ENCODE measurements around the gene BLM. TPM values are rescaled to one million over a fixed set of nuclear protein-coding genes. Genes with fewer than 3 reads are reported as not detected.

The BLM gene
- total and polyA plus RNA-seq, 2 of the 4 experiments (the other 2 are of a cell fraction), result 2.5 to 6.5 TPM

GRCh38 chr15:90757461-90757860, 40.3 kb downstream of the BLM start:
- Histone ChIP-seq H3K4me3 (ENCODE audit: insufficient read depth, low read depth, low read length) (no peak overlapping the region), H2BK15ac (ENCODE audit: low read depth, low read length) (no peak overlapping the region), H3K79me1 (ENCODE audit: low read depth in 1 of 2, low read length in 2 of 2) (no peaks in the 10 kb centered on the region), H2AFZ (replicated peaks; ENCODE audit: low read length, poor library complexity) (no peak overlapping the region), H3K9me3 (ENCODE audit: control insufficient read depth, insufficient read depth, low read length) (no peaks in the 10 kb centered on the region), H3K4me1 (ENCODE audit: control insufficient read depth, insufficient read depth, low read length) (peaks cover 2% of the 10 kb centered on the region), H2BK20ac (ENCODE audit: low read depth, low read length) (no peak overlapping the region), H3K9ac (ENCODE audit: low read depth, low read length) (no peak overlapping the region), H3K4ac (ENCODE audit: low read depth, low read length) (no peak overlapping the region), H3K23ac (ENCODE audit: low read depth, low read length) (no peak overlapping the region), H4K5ac (ENCODE audit: low read depth, low read length) (no peak overlapping the region), H2AK9ac (replicated peaks; ENCODE audit: low read depth, low read length, poor library complexity) (no peak overlapping the region), H4K20me1 (ENCODE audit: insufficient read depth, low read length) (no peaks in the 10 kb centered on the region), H3K27ac (ENCODE audit: insufficient read depth, low read length) (no peak overlapping the region), H3K56ac (ENCODE audit: extremely low read depth, insufficient read depth, low read length) (no peak overlapping the region), H2AK5ac (ENCODE audit: low read depth, low read length) (no peak overlapping the region), H2BK120ac (ENCODE audit: low read depth, low read length) (no peak overlapping the region), H3K9me1 (ENCODE audit: insufficient read depth, low read length) (no peaks in the 10 kb centered on the region), H3K36me3 (ENCODE audit: control insufficient read depth, insufficient read depth, low read length) (no peaks in the 10 kb centered on the region), H4K8ac (ENCODE audit: low read depth in 2 of 2, low read length in 2 of 2) (no peak overlapping the region), H4K91ac (ENCODE audit: insufficient read depth, low read depth, low read length) (no peak overlapping the region), H3K14ac (replicated peaks; ENCODE audit: low read depth, low read length) (no peak overlapping the region), H3K4me2 (ENCODE audit: low read depth, low read length) (no peak overlapping the region), H2BK5ac (ENCODE audit: low read depth, low read length, poor library complexity, severe bottlenecking) (no peak overlapping the region), H3K27me3 (ENCODE audit: control insufficient read depth, insufficient read depth, low read length) (no peaks in the 10 kb centered on the region), H3K18ac (ENCODE audit: low read depth, low read length) (no peak overlapping the region)
- TF ChIP-seq ELK1 (IDR thresholded peaks at IDR 0.05; ENCODE audit: borderline replicate concordance, low read depth, low read length), result no peak
- no peak for TF ChIP-seq SMC3 (IDR thresholded peaks at IDR 0.05; ENCODE audit: low read depth, low read length)
- TF ChIP-seq CTCF (conservative IDR thresholded peaks at IDR 0.05; ENCODE audit: low read depth, low read length), result no peak
- TF ChIP-seq FOS (IDR thresholded peaks at IDR 0.05; ENCODE audit: low read depth, low read length), result no peak
- TF ChIP-seq POLR2A (IDR thresholded peaks at IDR 0.05; ENCODE audit: low read depth, low read length), result no peak
- TF ChIP-seq RFX5 (IDR thresholded peaks at IDR 0.05; ENCODE audit: low read depth, low read length), result no peak
- no peak for TF ChIP-seq CHD1 (IDR thresholded peaks at IDR 0.05; ENCODE audit: low read depth, low read length)
- no peak for TF ChIP-seq MXI1 (IDR thresholded peaks at IDR 0.05; ENCODE audit: borderline replicate concordance, low read depth, low read length)
- TF ChIP-seq CEBPB (IDR thresholded peaks at IDR 0.05; ENCODE audit: low read depth, low read length), result no peak
- no peak for TF ChIP-seq USF2 (IDR thresholded peaks at IDR 0.05; ENCODE audit: low read depth, low read length)
- TF ChIP-seq RCOR1 (IDR thresholded peaks at IDR 0.05; ENCODE audit: insufficient replicate concordance, low read length), result no peak
- TF ChIP-seq MAFK (IDR thresholded peaks at IDR 0.05; ENCODE audit: low read depth, low read length), result no peak
- TF ChIP-seq NFE2L2 (IDR thresholded peaks at IDR 0.05; ENCODE audit: low read depth, low read length), result no peak
- TF ChIP-seq RAD21 (IDR thresholded peaks at IDR 0.05; ENCODE audit: low read length), result no peak
- TF ChIP-seq MAZ (IDR thresholded peaks at IDR 0.05; ENCODE audit: borderline replicate concordance, low read depth, low read length), result no peak
- no peak for TF ChIP-seq BHLHE40 (IDR thresholded peaks at IDR 0.05; ENCODE audit: low read depth, low read length)
- ChIA-PET CTCF (no interaction called here), POLR2A (ENCODE audit: unreplicated experiment) (no interaction called here)
- no peak for ATAC-seq (ENCODE audit: low read depth)
- in situ Hi-C loops (cut with MboI; ENCODE audit: low sequenced_read_pairs), result no loop called here
- intact Hi-C loops (cut with micrococcal nuclease), result no loop called here
- dilution Hi-C loops (cut with HindIII; ENCODE audit: low sequenced_read_pairs, unreplicated experiment), result no loop called here
- 100% methylated on average over 1 of the region's 1 CpG; no CpG with 5 or more reads in 1 of the 2 experiments for WGBS, 2 experiments (ENCODE audit: extremely low coverage in 2 of 2, insufficient read length in 1 of 2)
- DNase-seq, result no peak
- no TSS peak for BruUV-seq (replicated peaks)
